MM.1S (cell line): ENCODE results near the gene ARHGAP26.

Experiments
- EZH2phosphoT487 ChIP-seq: fragments of 300-600 bp; sonication (generic); IDR thresholded peaks from 2 replicates; pipeline ENCODE4 v1.6.1; 2018; ENCODE audit warnings: antibody characterized with exemption, low read length
- TF ChIP-seq, protein P1 (sequence below): fragments of 300-600 bp; sonication (generic); IDR thresholded peaks from 2 replicates; pipeline ENCODE4 v1.5.1; 2016; ENCODE audit warnings: antibody characterized with exemption, low read length, mixed read lengths

DNA sequence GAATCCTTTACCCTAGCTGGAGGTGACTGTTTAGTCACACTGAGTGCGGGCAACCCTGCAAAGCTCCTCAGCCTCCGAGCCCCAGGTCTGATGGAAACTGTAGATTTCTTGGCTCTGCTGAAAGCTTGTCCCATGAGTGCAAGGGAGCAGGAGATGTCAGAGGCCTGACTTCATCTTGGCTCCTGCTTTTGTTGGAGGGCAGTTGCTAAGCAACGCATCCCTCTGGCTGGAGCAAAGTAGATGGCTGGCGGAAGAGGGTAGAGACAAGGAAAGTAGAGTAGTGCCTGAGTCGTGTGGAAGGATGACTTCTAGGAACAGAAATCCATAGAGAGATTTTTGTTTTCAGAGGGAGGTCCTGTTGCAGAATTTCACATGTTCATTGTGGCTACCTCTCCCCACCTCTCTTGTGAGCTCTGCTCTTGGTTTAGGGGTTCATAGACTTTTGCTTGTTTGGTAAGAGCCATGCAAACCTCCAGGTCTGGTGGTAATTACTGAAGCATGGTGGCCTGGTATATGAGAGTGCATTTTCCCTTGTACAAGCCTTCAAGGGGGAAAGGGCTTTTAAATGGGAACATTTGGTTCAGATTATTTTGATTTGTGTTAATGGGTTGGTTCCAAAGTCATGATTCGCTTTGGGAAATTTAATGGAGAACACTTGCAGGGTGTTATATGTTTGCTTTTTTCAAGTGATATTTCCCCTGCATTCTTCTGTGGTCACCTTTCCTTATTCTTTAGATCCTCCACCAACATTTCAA, 71.5 kb downstream of the ARHGAP26 start:
- TF ChIP-seq, protein P1, sequence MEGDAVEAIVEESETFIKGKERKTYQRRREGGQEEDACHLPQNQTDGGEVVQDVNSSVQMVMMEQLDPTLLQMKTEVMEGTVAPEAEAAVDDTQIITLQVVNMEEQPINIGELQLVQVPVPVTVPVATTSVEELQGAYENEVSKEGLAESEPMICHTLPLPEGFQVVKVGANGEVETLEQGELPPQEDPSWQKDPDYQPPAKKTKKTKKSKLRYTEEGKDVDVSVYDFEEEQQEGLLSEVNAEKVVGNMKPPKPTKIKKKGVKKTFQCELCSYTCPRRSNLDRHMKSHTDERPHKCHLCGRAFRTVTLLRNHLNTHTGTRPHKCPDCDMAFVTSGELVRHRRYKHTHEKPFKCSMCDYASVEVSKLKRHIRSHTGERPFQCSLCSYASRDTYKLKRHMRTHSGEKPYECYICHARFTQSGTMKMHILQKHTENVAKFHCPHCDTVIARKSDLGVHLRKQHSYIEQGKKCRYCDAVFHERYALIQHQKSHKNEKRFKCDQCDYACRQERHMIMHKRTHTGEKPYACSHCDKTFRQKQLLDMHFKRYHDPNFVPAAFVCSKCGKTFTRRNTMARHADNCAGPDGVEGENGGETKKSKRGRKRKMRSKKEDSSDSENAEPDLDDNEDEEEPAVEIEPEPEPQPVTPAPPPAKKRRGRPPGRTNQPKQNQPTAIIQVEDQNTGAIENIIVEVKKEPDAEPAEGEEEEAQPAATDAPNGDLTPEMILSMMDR: no peak
- no peak for TF ChIP-seq EZH2phosphoT487
